Gastroesophageal sphincter (tissue), 4 donors: ENCODE data around the gene TTN. TPM values are rescaled to one million over a fixed set of nuclear protein-coding genes. Genes with fewer than 3 reads are reported as not detected.
A peak's percentile ranks its signal among the peaks of the same experiment; 100 is the strongest.

Experiments used
- ATAC-seq: fragments of 150-250 bp; one replicate; pipeline ENCODE4 v1.9.1; 2016; ENCODE audit warnings: mild to moderate bottlenecking, moderate library complexity
- H3K27ac ChIP-seq, 4 donors: fragments of 200-600 bp; sonication (generic) in 3 of 4; 1 replicate in 3 of 4; 2 replicates in 1 of 4; pipeline ENCODE4 v1.5.1; 2016 to 2019
- H3K27me3 ChIP-seq: fragments of 200-600 bp; sonication (generic); one replicate; pipeline ENCODE4 v1.5.1; 2019
- H3K36me3 ChIP-seq, 2 donors: fragments of 200-600 bp; sonication (generic); one replicate each; pipeline ENCODE4 v1.5.1; 2019; ENCODE audit warnings: control low read depth in 1 of 2
- H3K4me1 ChIP-seq, 3 donors: fragments of 200-600 bp; sonication (generic); 1 replicate in 2 of 3; 2 replicates in 1 of 3; pipeline ENCODE4 v1.5.1; 2016 to 2019; ENCODE audit warnings: control low read depth in 2 of 3
- H3K4me3 ChIP-seq, 2 donors: fragments of 200-600 bp; sonication (generic); one replicate each; pipeline ENCODE4 v1.5.1; 2019; ENCODE audit warnings: mild to moderate bottlenecking in 1 of 2, moderate library complexity in 1 of 2
- H3K9me3 ChIP-seq, 3 donors: fragments of 200-600 bp; sonication (generic); one replicate each; pipeline ENCODE4 v1.5.1; 2017 to 2019; ENCODE audit warnings: control low read depth in 2 of 3
- CTCF ChIP-seq, 4 experiments: fragments of 200-600 bp in 2 of 4; fragments of 450-650 bp in 2 of 4; sonication (generic) in 1 of 4; IDR thresholded peaks; one replicate each; pipeline ENCODE4 v1.5.1; 2017 to 2019; ENCODE audit warnings: antibody characterized with exemption in 4 of 4, mild to moderate bottlenecking in 2 of 4, moderate library complexity in 2 of 4
- EP300 ChIP-seq: sonication (generic); formaldehyde crosslinking; IDR thresholded peaks from one replicate; pipeline ENCODE4 v1.6.1; 2017; ENCODE audit warnings: antibody characterized with exemption, mild to moderate bottlenecking
- POLR2A ChIP-seq, 2 donors: fragments of 450-650 bp; IDR thresholded peaks; one replicate each; pipeline ENCODE4 v1.6.1; 2017; ENCODE audit warnings: antibody characterized with exemption in 2 of 2, mild to moderate bottlenecking in 2 of 2, moderate library complexity in 1 of 2
- POLR2AphosphoS5 ChIP-seq: sonication (generic); formaldehyde crosslinking; IDR thresholded peaks from one replicate; pipeline ENCODE4 v1.6.1; 2017; ENCODE audit warnings: antibody characterized with exemption
- WGBS, 2 donors: methylation state at CpG; one replicate each; pipeline ENCODE4 v1.1.5; 2018; ENCODE audit warnings: low coverage in 1 of 2; 5-methylcytosine and 5-hydroxymethylcytosine counted together
- total RNA-seq, 4 donors: library from RNA; depleted of rRNA; stranded (reverse); fragments of >200 nt; gene quantifications; one replicate each; pipeline ENCODE4 v1.1.0, GENCODE V29; 2016

TTN gene
- total RNA-seq, 4 donors from 2014 or later = 5.0 to 12.8 (median 8.3) TPM

DNA sequence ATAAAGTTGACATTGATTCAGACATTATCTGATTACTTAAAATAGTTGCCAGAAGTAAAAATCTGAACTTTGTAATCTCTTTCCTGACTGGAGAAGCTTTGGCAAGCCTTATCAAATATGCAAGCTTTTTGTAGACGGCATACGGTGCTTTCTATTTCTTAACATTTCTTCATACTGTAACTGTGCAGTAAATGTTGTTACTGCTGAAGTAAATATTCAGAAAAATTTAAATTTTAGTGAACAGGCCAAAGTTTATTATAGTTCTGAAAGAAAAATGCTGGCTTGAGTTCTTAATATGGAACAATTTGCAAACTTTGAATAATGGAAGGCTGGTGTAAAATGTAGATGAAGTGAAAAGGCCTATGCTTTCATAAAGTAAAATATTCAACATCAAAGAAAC, 1.8 kb downstream of the TTN start:
- H3K4me3 ChIP-seq = no peak overlapping the region

GRCh38 chr2:178804791-178805190, 2.4 kb downstream of the TTN start:
- TF ChIP-seq POLR2AphosphoS5 = no peak
- TF ChIP-seq POLR2A (IDR thresholded peaks at IDR 0.05) = no peak
- no peak for TF ChIP-seq EP300
- TF ChIP-seq CTCF (IDR thresholded peaks at IDR 0.05) = peak in 2 of 4 experiments; percentile 13 to 21
- no peak overlapping the region for H3K27ac ChIP-seq
- no peaks in the 10 kb centered on the region for H3K36me3 ChIP-seq

More for the DNA sequence above, 1.8 kb downstream of the TTN start:
- no peaks in the 10 kb centered on the region for H3K36me3 ChIP-seq
- 40 to 47% methylated on average over 2 of the region's 2 CpGs for WGBS, 2 donors
- H3K4me1 ChIP-seq = peaks cover 0 to 25% (median 0%) of the 10 kb centered on the region in 3 donors
- H3K27ac ChIP-seq = no peak overlapping the region
- H3K9me3 ChIP-seq = no peaks in the 10 kb centered on the region
- TF ChIP-seq CTCF (IDR thresholded peaks at IDR 0.05) (no peak), EP300 (no peak), POLR2A (IDR thresholded peaks at IDR 0.05) (no peak), POLR2AphosphoS5 (no peak)
- ATAC-seq = no peak
- no peaks in the 10 kb centered on the region for H3K27me3 ChIP-seq

GRCh38 chr2:178800510-178800909, 6.7 kb downstream of the TTN start:
- H3K36me3 ChIP-seq = no peaks in the 10 kb centered on the region
- H3K27ac ChIP-seq = no peak overlapping the region
- no peak for ATAC-seq

More at GRCh38 chr2:178804791-178805190, 2.4 kb downstream of the TTN start:
- WGBS, 2 donors = 79 to 83% methylated on average over 1 to 3 of the region's 3 CpGs
- Histone ChIP-seq H3K27me3 (no peaks in the 10 kb centered on the region), H3K4me1 (peaks cover 0 to 25% (median 0%) of the 10 kb centered on the region in 3 donors), H3K4me3 (no peak overlapping the region), H3K9me3 (no peaks in the 10 kb centered on the region)
- ATAC-seq = no peak

GRCh38 chr2:178799305-178799704, 7.9 kb downstream of the TTN start:
- ATAC-seq = no peak
- H3K27me3 ChIP-seq = no peaks in the 10 kb centered on the region
- no peaks in the 10 kb centered on the region for H3K36me3 ChIP-seq
- no peak for TF ChIP-seq POLR2AphosphoS5
- no peak for TF ChIP-seq CTCF (IDR thresholded peaks at IDR 0.05)
- no peak for TF ChIP-seq POLR2A (IDR thresholded peaks at IDR 0.05)
- no peak for TF ChIP-seq EP300
- no peaks in the 10 kb centered on the region for H3K9me3 ChIP-seq
- H3K4me3 ChIP-seq = no peak overlapping the region
- 99% methylated on average over 13 of the region's 19 CpGs; no CpG with 5 or more reads in 1 of the 2 donors for WGBS, 2 donors
- H3K27ac ChIP-seq = no peak overlapping the region
- no peaks in the 10 kb centered on the region for H3K4me1 ChIP-seq

More at GRCh38 chr2:178800510-178800909, 6.7 kb downstream of the TTN start:
- no peaks in the 10 kb centered on the region for H3K9me3 ChIP-seq
- H3K27me3 ChIP-seq = no peaks in the 10 kb centered on the region
- no peak overlapping the region for H3K4me3 ChIP-seq
- WGBS, 2 donors = 93 to 100% methylated on average over 2 to 5 of the region's 7 CpGs
- TF ChIP-seq CTCF (IDR thresholded peaks at IDR 0.05) (no peak), POLR2A (IDR thresholded peaks at IDR 0.05) (no peak), POLR2AphosphoS5 (no peak), EP300 (no peak)
- peaks cover 0 to 2% (median 0%) of the 10 kb centered on the region in 3 donors for H3K4me1 ChIP-seq

DNA sequence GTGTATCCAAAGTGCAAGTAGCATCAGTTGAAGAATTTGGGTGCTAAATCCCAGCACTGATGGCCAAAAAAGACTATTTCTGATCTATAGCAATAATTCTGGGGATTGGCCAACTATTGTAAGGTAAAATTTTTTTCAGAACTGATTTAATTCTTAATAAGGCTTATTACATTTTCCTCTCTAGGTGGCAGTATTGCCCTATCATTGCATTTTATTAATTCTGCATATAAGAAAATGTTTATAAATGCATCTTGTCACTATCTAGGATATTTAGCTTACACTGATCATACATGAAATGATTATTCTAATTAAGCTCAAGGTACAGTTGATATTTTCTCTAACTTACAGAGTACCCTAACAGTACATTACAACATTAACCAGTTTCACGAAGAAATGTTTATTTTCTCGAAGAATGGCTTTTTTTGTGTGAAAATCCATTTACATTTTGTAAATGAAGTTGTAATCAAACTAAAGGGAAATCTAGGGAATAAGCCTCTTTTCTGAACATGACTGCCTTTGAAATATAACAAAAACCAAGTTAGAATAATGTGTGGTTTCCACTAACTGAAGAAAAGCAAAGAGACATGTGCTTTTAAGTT, 11.0 kb downstream of the TTN start:
- no peak overlapping the region for H3K27ac ChIP-seq
- no peak for ATAC-seq
- no peaks in the 10 kb centered on the region for H3K36me3 ChIP-seq
- WGBS, 2 donors = 96 to 100% methylated on average over 2 of the region's 2 CpGs
- no peak overlapping the region for H3K4me3 ChIP-seq
- no peaks in the 10 kb centered on the region for H3K9me3 ChIP-seq
- no peaks in the 10 kb centered on the region for H3K4me1 ChIP-seq
- H3K27me3 ChIP-seq = no peaks in the 10 kb centered on the region
- TF ChIP-seq EP300 (no peak), POLR2A (IDR thresholded peaks at IDR 0.05) (no peak), CTCF (IDR thresholded peaks at IDR 0.05) (peak; percentile 52 to 69 (median 57)), POLR2AphosphoS5 (no peak)
